ENCODE results near the gene STK33.

Gene STK33

DNA sequence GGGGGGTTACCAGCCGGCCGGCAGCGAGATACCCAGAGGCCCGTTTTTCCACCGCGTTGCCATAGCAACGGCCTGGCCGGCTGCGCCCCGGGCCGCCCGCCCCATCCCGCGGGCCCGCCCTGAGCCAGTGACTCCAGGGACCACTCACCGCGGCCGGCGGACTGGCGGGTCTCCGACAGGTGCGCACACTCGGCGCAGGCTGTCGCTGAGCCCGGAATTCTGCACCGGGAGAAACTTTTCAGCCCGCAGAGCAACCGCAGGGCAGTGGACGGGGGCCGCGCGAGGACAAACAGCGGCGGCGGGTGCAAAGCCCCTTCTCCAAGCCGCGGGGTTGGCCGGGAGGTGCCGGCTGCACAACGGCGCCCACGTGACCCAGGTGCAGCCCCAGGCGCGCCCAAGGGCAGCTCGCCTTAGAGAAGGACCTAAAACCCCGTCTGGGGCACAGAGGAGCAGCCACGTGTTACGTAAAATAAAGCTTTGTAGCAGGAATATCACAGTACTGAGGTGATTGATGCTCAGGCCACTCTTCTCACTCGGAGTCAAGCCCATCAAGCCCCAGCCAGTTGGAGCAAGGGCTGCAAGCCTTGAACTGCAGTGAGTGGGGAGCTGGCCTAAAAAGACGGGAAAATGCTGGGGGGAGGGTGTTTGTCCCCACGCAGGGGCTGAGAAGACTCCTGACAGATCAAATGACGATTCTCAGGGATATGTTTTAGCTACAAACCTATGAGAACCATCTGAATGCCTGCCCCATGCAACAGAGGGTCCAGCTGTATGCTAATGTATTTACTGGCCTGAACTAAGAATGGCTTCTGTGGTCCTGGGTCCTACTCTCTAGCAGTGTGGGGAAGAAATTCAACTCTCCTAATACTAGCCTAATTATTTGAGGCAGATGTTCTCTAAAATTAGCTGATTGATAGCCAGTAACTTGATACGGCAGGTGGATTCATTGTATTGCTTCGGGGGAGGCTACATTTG, at the start of gene STK33:
Gene STK33, minus strand, starts transcription at position 294 of the 975 bp plus-strand sequence. CDS start 119,323 bp downstream, outside the sequence.
- peak; percentile 93 for DNase-seq

- DNase-seq = peak; percentile 96
Measured at GRCh38 chr11:8642196-8642841, 48.3 kb upstream of the STK33 start.

DNA sequence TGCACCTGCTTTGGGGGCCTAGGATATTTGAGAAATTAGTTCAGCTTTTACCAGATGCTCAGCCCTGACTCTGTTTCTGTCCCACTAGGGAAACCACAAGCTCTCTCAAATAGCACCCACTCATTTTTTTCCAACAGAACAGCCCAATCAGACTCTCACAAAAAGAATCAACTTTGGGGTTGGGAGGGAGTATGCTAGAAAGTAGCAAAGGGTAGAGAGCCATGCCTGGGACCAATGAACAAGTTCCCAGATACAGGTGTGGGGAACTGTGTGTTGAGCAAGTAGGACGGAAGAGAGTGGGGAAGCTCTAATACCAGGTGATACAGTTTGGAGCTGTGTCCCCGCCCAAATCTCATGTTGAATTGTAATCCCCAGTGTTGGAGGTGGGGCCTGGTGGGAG, 47.3 kb upstream of the STK33 start:
- no peak for DNase-seq

GRCh38 chr11:8640267-8640906, 46.4 kb upstream of the STK33 start:
- peak; percentile 72 for DNase-seq

- DNase-seq = no peak
Measured at GRCh38 chr11:8639655-8640054, 45.6 kb upstream of the STK33 start.

DNA sequence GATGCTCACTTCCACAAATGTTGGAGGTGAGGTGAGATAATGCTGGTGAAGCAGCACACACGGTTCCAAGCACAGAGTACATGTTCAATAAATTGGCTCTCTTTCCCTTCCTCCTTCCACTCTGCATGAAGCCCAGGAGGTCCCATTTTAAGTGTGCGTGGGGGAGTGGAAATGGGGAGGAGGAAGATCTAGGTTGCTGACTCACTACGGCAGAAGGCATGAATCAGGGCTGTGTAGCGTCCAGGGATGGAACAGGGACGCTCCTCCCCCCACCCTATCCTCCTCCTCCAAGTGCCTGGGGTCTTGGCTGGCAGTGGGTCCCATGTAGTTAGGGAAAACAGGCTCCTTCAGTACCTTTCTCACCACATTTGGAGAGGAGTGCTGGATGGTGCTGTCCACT, 44.3 kb upstream of the STK33 start:
- no peak for DNase-seq

- DNase-seq = no peak
Measured at GRCh38 chr11:8636127-8636526, 42.1 kb upstream of the STK33 start.

DNA sequence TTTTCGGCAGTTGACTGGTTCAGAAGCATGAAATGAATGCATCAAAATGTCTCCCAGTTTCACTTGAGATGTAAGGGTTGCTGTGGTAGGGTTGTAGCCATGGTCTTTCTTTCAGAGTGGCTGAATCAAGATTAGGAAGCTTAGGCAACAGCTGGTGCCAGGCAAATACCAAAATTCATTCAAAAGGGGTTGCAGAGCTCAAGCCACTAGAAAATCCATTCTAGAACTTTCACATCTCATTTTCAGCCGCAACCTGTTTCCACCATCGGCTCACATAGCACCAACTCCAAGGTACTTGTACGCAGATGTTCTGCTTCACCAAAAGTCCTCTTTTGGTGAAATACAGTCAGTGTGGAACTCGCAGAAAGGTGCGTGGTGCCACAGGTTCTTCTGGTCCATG, 40.5 kb upstream of the STK33 start:
- DNase-seq = no peak

DNA sequence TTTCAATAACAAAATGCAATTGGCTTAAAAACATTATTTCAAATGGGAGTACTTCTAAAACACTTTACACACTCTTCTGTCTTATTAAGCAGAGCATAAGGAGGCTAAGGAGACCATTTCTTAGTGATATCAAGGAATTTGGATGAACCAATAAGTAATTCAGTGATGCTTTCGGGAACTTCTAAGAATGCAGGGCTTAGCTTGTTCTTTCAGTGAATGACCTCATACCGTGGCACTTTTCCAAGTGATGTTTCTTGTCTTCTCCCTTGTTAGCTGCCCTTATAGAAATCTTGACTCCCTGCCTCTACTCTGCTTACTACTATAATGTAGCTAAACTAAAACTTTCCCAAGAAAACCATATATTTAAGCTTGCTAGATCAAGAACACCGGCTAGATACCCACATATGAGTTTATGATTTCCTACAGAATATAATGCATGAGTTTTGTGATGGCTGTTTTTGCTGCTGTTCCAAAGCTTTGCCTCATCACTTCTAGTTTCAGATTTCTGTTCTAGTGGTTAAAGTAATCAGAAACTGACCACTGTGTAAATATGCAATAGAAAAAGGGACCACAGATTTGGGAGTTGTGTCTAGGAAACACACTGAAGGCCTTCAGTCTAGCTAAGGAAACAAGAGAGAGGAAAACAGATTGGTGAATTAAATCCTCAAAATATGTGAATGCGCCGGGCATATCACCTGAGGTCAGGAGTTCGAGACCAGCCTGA, 37.5 kb upstream of the STK33 start:
- DNase-seq = peak; percentile 46

DNA sequence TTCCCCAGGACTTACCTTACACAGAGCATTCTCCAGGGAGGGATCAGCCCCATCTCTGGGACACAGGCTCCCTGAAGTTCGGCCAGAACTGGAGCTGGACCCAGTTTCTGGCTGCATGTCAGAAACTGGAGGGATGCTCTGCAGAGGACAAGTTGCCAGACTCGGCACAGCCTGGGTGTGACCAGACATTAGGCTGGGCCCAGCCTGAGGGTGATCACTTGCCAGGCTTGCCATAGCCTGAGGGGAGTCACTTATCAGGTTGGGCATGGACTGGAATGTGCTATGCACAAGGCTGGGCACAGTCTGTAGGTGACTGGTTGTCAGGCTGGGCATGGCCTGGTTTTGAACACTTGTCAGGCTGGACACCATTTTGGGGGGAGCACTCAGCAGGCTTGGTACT, 30.7 kb upstream of the STK33 start:
- no peak for DNase-seq

GRCh38 chr11:8621147-8621546, 27.1 kb upstream of the STK33 start:
- DNase-seq = no peak

GRCh38 chr11:8617063-8617462, 23.0 kb upstream of the STK33 start:
- no peak for DNase-seq

- no peak for DNase-seq
Measured at GRCh38 chr11:8615291-8616032, 21.4 kb upstream of the STK33 start.

GRCh38 chr11:8614497-8614896, 20.5 kb upstream of the STK33 start:
- DNase-seq = no peak

GRCh38 chr11:8613036-8613435, 19.0 kb upstream of the STK33 start:
- DNase-seq = peak; percentile 61

- peak; percentile 48 for DNase-seq
Measured at GRCh38 chr11:8612522-8612921, 18.5 kb upstream of the STK33 start.

DNA sequence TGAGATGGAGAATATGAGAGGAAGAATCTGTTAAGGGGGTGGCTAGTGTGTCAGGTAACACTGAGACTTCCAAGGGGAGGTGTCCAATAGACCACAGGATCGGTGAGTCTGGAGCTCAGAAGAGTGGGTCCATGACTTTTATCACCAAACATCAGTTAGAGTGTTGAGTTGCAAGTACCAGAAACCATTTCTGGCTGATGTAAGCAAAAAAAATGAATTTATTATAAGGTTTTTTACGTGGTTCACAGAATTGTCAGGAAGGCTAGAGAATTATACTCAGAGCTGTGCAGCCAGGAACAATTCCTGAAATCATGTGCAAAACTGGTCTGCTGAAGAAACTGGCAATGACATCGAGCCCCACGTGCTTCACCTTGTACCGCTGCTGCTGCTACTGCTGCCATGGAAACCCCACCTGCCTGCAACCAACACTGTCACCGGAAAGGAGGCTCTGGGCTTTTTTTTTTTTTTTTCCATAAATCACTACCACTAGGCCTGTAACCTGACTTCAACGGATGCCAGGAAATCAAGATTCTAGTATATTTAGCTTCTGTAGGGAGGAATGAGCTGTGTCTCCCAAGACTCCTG, 16.6 kb upstream of the STK33 start:
- DNase-seq = peak; percentile 84

DNA sequence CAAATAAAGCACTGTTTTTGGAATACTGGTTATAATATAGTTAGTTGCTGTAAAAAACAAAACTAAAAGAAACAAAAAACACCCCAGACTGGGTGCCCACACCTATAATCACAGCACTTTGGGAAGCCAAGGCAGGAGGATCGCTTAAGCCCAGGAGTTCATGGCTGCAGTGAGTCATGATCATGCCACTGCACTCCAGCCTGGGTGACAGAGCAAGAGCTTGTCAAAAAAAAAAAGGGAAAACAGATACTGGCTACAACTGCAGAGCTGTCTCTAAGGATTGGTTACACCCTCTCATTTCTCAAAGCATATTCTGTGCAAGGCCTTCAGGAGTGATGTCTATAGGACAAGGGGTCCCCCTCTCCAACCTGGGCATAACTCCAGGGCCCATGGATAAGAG, 14.6 kb upstream of the STK33 start:
- peak; percentile 33 for DNase-seq

DNA sequence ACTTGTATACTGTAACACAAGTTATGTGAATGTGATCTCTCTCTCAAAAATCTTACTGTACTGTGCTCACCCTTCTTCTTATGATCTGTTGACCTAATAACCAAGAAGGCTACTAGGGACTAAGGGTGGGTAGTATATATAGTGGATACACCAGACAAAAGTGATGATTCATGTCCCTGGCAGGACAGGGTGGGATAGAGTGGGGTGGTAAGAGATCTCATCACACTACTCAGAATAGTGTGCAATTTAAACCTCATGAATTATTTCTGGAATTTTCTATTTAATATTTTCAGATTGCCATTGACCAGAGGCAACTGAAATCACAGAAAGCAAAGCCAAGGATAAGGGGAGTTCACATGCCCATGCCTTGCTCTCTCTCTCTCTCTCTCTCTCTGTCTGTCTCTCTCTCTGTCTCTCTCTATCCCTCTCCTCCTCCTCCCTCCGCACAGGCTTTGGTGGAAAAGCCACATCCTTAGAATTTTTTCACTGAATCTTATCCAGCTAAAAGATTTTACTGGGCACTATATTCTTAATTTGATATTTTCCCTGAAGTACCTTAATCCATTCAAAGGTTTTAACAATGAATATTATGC, 12.0 kb upstream of the STK33 start:
- DNase-seq = no peak

- peak; percentile 83 for DNase-seq
Measured at GRCh38 chr11:8604078-8604723, 10.2 kb upstream of the STK33 start.

DNA sequence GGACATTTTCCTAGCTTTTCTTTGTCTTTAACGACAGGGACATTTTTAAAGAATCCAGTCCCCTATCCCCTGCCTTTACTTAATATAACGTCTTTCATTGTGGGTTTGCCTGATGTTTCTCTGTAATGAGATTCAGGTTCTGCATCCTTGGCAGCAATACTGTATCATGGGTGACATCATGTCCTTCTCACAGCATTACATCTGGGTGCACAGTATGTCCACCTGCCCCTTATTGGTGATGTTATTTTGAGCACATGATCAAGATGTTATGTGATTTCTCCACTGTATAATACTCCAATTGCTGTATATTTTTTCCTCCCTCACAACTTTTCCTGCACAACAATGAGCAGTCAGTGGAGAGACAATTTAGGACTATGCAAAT, 9.7 kb upstream of the STK33 start:
- no peak for DNase-seq

Data from NCI-H69 (cell line).